ENCODE results near the gene ABI3. TPM values are rescaled to one million over a fixed set of nuclear protein-coding genes. Genes with fewer than 3 reads are reported as not detected.
A peak's percentile ranks its signal among the peaks of the same experiment; 100 is the strongest.

The ABI3 gene
- total RNA-seq, 4 donors from 2014 or later = 1.5 to 8.8 (median 4.2) TPM

DNA sequence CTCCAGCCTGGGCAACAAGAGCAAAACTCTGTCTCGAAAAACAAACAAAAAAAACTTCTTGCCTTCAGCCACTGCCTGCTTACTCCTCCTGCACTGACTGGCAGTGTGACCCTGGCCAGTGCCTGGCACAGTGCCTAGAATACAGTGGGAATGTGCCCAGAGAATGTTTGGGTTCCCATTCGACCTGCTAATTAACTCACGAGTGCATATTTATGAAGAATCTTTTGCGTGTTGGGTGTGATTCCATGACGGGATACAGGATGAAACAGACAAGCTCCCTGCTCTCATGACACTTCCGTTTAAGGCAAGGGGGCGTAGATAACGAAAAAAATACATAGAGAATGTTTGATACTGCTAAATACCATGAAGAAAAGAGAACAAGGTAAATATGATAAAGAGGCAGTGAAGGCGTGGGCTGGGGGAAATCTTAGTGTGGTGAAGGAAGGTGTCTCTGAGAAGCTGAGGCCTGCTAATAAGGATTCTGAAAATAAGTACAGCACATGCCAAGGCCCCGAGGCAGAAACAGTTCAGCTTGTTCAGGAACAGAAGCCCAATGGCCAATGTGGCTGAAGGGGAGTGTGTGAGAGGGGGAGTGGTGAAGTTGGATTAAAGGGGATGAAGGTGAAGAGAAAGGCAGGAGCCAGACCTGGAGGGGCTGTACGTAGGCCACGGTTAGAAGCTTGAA lies 4.3 kb downstream of the ABI3 start:
- WGBS, 2 donors = 40 to 52% methylated on average over 12 of the region's 12 CpGs
- Histone ChIP-seq H3K4me1 (peaks cover 12 to 74% (median 15%) of the 10 kb centered on the region in 3 donors), H3K27ac (peak overlapping the region in 2 of 4 donors; percentile 45 to 54), H3K36me3 (no peaks in the 10 kb centered on the region), H3K27me3 (peaks cover 0 to 33% (median 0%) of the 10 kb centered on the region in 4 donors), H3K9me3 (no peaks in the 10 kb centered on the region), H3K4me3 (peak overlapping the region in 1 of 4 donors; percentile 46)
- no peak for TF ChIP-seq POLR2A (IDR thresholded peaks at IDR 0.05)
- TF ChIP-seq, protein P1, sequence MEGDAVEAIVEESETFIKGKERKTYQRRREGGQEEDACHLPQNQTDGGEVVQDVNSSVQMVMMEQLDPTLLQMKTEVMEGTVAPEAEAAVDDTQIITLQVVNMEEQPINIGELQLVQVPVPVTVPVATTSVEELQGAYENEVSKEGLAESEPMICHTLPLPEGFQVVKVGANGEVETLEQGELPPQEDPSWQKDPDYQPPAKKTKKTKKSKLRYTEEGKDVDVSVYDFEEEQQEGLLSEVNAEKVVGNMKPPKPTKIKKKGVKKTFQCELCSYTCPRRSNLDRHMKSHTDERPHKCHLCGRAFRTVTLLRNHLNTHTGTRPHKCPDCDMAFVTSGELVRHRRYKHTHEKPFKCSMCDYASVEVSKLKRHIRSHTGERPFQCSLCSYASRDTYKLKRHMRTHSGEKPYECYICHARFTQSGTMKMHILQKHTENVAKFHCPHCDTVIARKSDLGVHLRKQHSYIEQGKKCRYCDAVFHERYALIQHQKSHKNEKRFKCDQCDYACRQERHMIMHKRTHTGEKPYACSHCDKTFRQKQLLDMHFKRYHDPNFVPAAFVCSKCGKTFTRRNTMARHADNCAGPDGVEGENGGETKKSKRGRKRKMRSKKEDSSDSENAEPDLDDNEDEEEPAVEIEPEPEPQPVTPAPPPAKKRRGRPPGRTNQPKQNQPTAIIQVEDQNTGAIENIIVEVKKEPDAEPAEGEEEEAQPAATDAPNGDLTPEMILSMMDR (IDR thresholded peaks at IDR 0.05) = no peak
- intact Hi-C loops (cut with DNase I) = no loop called here
- DNase-seq = no peak

DNA sequence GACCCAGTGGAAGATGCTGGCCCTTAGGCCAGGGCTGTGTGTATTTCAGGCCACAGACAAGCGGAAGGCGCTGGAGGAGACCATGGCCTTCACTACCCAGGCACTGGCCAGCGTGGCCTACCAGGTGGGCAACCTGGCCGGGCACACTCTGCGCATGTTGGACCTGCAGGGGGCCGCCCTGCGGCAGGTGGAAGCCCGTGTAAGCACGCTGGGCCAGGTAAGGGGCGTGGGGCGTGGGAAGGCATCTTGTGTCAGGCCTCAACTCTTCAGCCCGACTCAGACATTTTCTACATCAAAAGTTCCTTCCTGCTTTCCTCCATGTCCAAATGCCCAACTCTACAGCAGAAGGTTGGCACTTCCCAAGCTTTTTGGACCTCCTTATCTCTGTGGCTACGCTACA lies 6.0 kb downstream of the ABI3 start:
- 66 to 72% methylated on average over 2 to 8 of the region's 13 CpGs for WGBS, 2 donors
- peaks cover 0 to under 1% (median 0%) of the 10 kb centered on the region in 3 donors for H3K36me3 ChIP-seq
- H3K27me3 ChIP-seq = peaks cover 0 to 36% (median 0%) of the 10 kb centered on the region in 4 donors
- no peak for DNase-seq
- intact Hi-C loops (cut with DNase I) = no loop called here
- H3K27ac ChIP-seq = peak overlapping the region in 3 of 4 donors; percentile 45 to 64 (median 63)
- no peak for TF ChIP-seq POLR2A (IDR thresholded peaks at IDR 0.05)
- TF ChIP-seq, protein P1 (IDR thresholded peaks at IDR 0.05) = no peak
- no peak overlapping the region for H3K4me3 ChIP-seq
- peaks cover 12 to 72% (median 15%) of the 10 kb centered on the region in 3 donors for H3K4me1 ChIP-seq
- H3K9me3 ChIP-seq = no peaks in the 10 kb centered on the region

DNA sequence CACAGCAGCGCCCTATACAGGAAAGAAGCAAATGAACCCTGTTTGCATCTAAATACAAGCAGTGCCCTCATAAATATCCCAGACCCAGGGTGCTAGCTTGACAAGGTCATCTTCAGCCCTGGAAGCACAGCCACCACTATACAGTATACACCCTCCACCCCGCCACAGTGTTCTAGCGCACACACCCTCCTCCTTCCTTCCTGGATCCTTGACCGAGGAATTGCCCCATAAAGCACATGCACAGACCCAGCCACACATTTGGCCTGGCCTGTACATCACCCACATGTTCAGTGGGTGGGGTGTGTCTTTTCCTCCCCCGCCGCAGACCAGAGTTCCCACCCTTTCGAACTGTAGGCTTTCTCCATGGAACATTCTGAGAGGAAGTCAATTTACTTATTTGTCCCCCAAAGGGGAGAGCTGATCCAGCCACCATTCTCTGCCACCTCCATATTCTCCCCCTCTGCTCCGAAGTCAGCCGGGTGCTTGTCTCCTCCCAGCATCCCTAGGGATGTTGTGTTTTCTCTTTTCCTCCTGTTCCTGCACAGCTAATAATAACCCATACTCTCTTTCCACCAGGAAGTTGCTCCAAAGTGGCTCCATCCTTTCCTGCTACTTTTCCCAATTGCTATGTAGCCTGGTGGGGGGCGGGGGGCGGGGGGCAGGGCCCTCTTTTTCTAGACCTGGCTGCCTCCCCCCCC lies 6.6 kb downstream of the ABI3 start:
- Histone ChIP-seq H3K4me1 (peaks cover 12 to 72% (median 15%) of the 10 kb centered on the region in 3 donors), H3K27me3 (peaks cover 0 to 42% (median 0%) of the 10 kb centered on the region in 4 donors), H3K27ac (peak overlapping the region; percentile 29 to 65 (median 56)), H3K9me3 (no peaks in the 10 kb centered on the region), H3K4me3 (no peak overlapping the region), H3K36me3 (peaks cover 0 to 7% (median 0%) of the 10 kb centered on the region in 3 donors)
- 54 to 65% methylated on average over 9 to 10 of the region's 11 CpGs for WGBS, 2 donors
- TF ChIP-seq POLR2A (IDR thresholded peaks at IDR 0.05) = no peak
- TF ChIP-seq, protein P1 (IDR thresholded peaks at IDR 0.05) = no peak
- DNase-seq = no peak
- intact Hi-C loops (cut with DNase I) = no loop called here

DNA sequence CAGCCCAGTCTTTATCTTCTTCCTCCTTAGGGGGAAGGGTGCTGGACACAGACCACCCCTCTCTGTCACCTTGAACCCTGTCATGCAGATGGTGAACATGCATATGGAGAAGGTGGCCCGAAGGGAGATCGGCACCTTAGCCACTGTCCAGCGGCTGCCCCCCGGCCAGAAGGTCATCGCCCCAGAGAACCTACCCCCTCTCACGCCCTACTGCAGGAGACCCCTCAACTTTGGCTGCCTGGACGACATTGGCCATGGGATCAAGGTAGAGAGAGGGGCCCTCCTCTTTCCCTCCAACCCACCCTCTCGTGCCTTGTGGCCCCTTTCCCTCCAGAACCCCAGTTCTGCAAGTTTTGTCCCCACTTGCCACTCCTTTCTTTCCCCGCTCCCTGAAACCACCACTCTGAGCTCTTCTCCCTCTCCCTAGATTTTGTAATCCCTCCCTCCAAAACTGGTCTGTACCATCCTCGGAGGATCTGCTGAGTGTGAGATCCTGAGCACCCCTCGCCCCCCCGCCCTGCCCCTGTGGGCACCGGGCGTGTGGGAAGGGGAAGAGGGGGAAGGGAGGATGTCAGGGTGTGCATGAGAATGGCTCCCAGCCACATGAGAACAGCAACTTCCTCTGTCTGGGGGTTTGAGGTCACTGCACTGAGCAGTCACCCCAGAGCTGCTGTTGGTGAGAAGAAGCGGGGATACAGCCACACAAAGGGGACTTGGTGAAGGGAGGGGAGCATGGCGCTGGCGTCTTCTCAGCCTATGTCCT lies 7.3 kb downstream of the ABI3 start:
- intact Hi-C loops (cut with DNase I) = no loop called here
- peak overlapping the region; percentile 29 to 65 (median 56) for H3K27ac ChIP-seq

More for the DNA sequence above, 7.3 kb downstream of the ABI3 start:
- Histone ChIP-seq H3K36me3 (peaks cover 0 to 8% (median 0%) of the 10 kb centered on the region in 3 donors), H3K4me1 (peaks cover 12 to 69% (median 15%) of the 10 kb centered on the region in 3 donors), H3K4me3 (no peak overlapping the region), H3K27me3 (peaks cover 0 to 49% (median 0%) of the 10 kb centered on the region in 4 donors), H3K9me3 (no peaks in the 10 kb centered on the region)
- no peak for DNase-seq
- TF ChIP-seq, protein P1 (IDR thresholded peaks at IDR 0.05) = no peak
- TF ChIP-seq POLR2A (IDR thresholded peaks at IDR 0.05) = peak in 1 of 4 donors; percentile 21
- WGBS, 2 donors = 73 to 81% methylated on average over 11 to 13 of the region's 17 CpGs

Data from esophagus squamous epithelium (tissue), 5 donors.